SJSA1 (cell line): ENCODE measurements around the gene TTC38. TPM values are rescaled to one million over a fixed set of nuclear protein-coding genes. Genes with fewer than 3 reads are reported as not detected.
A peak's percentile ranks its signal among the peaks of the same experiment; 100 is the strongest.

ENCODE experiments used
- DNase-seq, 2 experiments: peaks; one replicate each; pipeline ENCODE4 v3.0.0-alpha.2; 2015 to 2020; ENCODE audit warnings: low spot score in 2 of 2, low read depth in 1 of 2
- H3K27ac ChIP-seq: fragments of 250-450 bp; sonication (Bioruptor Pico); 2 replicates; pipeline ENCODE4 v1.5.1; 2020; ENCODE audit warnings: mild to moderate bottlenecking, moderate library complexity
- H3K27me3 ChIP-seq: fragments of 250-450 bp; sonication (Bioruptor Pico); replicated peaks from 2 replicates; pipeline ENCODE4 v1.5.1; 2020; ENCODE audit warnings: mild to moderate bottlenecking, moderate library complexity
- H3K36me3 ChIP-seq: fragments of 250-450 bp; sonication (Bioruptor Pico); 2 replicates; pipeline ENCODE4 v1.5.1; 2020; ENCODE audit warnings: mild to moderate bottlenecking
- H3K4me1 ChIP-seq: fragments of 250-450 bp; sonication (Bioruptor Pico); replicated peaks from 2 replicates; pipeline ENCODE4 v1.6.1; 2021; ENCODE audit warnings: mild to moderate bottlenecking
- H3K4me3 ChIP-seq: fragments of 250-450 bp; sonication (Bioruptor Pico); 2 replicates; pipeline ENCODE4 v1.5.1; 2020; ENCODE audit warnings: mild to moderate bottlenecking
- H3K9me3 ChIP-seq: fragments of 250-450 bp; sonication (Bioruptor Pico); replicated peaks from 2 replicates; pipeline ENCODE4 v1.5.1; 2020; ENCODE audit warnings: mild to moderate bottlenecking
- total RNA-seq: library from RNA; depleted of rRNA; stranded (reverse); fragments of >200 nt; shearing (Covaris generic); gene quantifications from 2 replicates; pipeline ENCODE4 v1.2.3, GENCODE V29; 2014

TTC38 gene
- total RNA-seq, 1 experiment from 2014 or later: 58.1 TPM

GRCh38 chr22:46275455-46276122, 7.8 kb downstream of the TTC38 start:
- no peaks in the 10 kb centered on the region for H3K27me3 ChIP-seq
- no peaks in the 10 kb centered on the region for H3K4me1 ChIP-seq
- no peak for DNase-seq
- peaks cover 77% of the 10 kb centered on the region for H3K36me3 ChIP-seq
- H3K27ac ChIP-seq: no peak overlapping the region
- H3K4me3 ChIP-seq: no peak overlapping the region
- H3K9me3 ChIP-seq: no peaks in the 10 kb centered on the region

GRCh38 chr22:46276563-46276962, 8.8 kb downstream of the TTC38 start:
- Histone ChIP-seq H3K27me3 (no peaks in the 10 kb centered on the region), H3K9me3 (no peaks in the 10 kb centered on the region), H3K4me1 (no peaks in the 10 kb centered on the region), H3K4me3 (no peak overlapping the region), H3K27ac (no peak overlapping the region), H3K36me3 (peaks cover 84% of the 10 kb centered on the region)
- DNase-seq: no peak

GRCh38 chr22:46278656-46279645, 11.1 kb downstream of the TTC38 start:
- Histone ChIP-seq H3K36me3 (peaks cover 82% of the 10 kb centered on the region), H3K4me3 (no peak overlapping the region)

GRCh38 chr22:46280063-46280817, 12.4 kb downstream of the TTC38 start:
- no peaks in the 10 kb centered on the region for H3K4me1 ChIP-seq
- no peaks in the 10 kb centered on the region for H3K27me3 ChIP-seq
- no peak overlapping the region for H3K27ac ChIP-seq
- no peaks in the 10 kb centered on the region for H3K9me3 ChIP-seq
- H3K36me3 ChIP-seq: peaks cover 81% of the 10 kb centered on the region
- no peak overlapping the region for H3K4me3 ChIP-seq
- DNase-seq: no peak

More at GRCh38 chr22:46278656-46279645, 11.1 kb downstream of the TTC38 start:
- H3K4me1 ChIP-seq: no peaks in the 10 kb centered on the region
- no peak for DNase-seq
- no peak overlapping the region for H3K27ac ChIP-seq
- no peaks in the 10 kb centered on the region for H3K27me3 ChIP-seq
- H3K9me3 ChIP-seq: no peaks in the 10 kb centered on the region

- no peak for DNase-seq
- H3K27me3 ChIP-seq: no peaks in the 10 kb centered on the region
- H3K9me3 ChIP-seq: no peaks in the 10 kb centered on the region
- H3K4me3 ChIP-seq: no peak overlapping the region
- no peak overlapping the region for H3K27ac ChIP-seq
- H3K4me1 ChIP-seq: no peaks in the 10 kb centered on the region
- H3K36me3 ChIP-seq: peaks cover 77% of the 10 kb centered on the region
Observed at GRCh38 chr22:46280999-46281623, 13.3 kb downstream of the TTC38 start.

- H3K9me3 ChIP-seq: no peaks in the 10 kb centered on the region
- no peak overlapping the region for H3K27ac ChIP-seq
- no peak overlapping the region for H3K4me3 ChIP-seq
- DNase-seq: no peak
- H3K36me3 ChIP-seq: peaks cover 78% of the 10 kb centered on the region
- H3K4me1 ChIP-seq: no peaks in the 10 kb centered on the region
- no peaks in the 10 kb centered on the region for H3K27me3 ChIP-seq
Observed at GRCh38 chr22:46281866-46282678, 14.3 kb downstream of the TTC38 start.

- Histone ChIP-seq H3K4me1 (no peaks in the 10 kb centered on the region), H3K27ac (no peak overlapping the region), H3K36me3 (peaks cover 49% of the 10 kb centered on the region), H3K4me3 (no peak overlapping the region), H3K27me3 (no peaks in the 10 kb centered on the region), H3K9me3 (no peaks in the 10 kb centered on the region)
- DNase-seq: no peak
Observed at GRCh38 chr22:46286006-46286405, 18.2 kb downstream of the TTC38 start.

- Histone ChIP-seq H3K9me3 (no peaks in the 10 kb centered on the region), H3K36me3 (peaks cover 51% of the 10 kb centered on the region), H3K27me3 (no peaks in the 10 kb centered on the region), H3K4me3 (no peak overlapping the region), H3K4me1 (no peaks in the 10 kb centered on the region), H3K27ac (no peak overlapping the region)
- DNase-seq: no peak
Observed at GRCh38 chr22:46286941-46287872, 19.4 kb downstream of the TTC38 start.

GRCh38 chr22:46287873-46288751, 20.3 kb downstream of the TTC38 start:
- H3K4me3 ChIP-seq: no peak overlapping the region
- H3K27ac ChIP-seq: no peak overlapping the region
- H3K36me3 ChIP-seq: peaks cover 53% of the 10 kb centered on the region
- H3K4me1 ChIP-seq: no peaks in the 10 kb centered on the region
- H3K9me3 ChIP-seq: no peaks in the 10 kb centered on the region
- peak in 1 of 2 experiments; percentile 41 for DNase-seq
- no peaks in the 10 kb centered on the region for H3K27me3 ChIP-seq

- DNase-seq: no peak
- Histone ChIP-seq H3K27ac (no peak overlapping the region), H3K4me3 (no peak overlapping the region), H3K27me3 (no peaks in the 10 kb centered on the region), H3K9me3 (no peaks in the 10 kb centered on the region), H3K36me3 (peaks cover 51% of the 10 kb centered on the region), H3K4me1 (no peaks in the 10 kb centered on the region)
Observed at GRCh38 chr22:46288846-46289243, 21.0 kb downstream of the TTC38 start.

- no peaks in the 10 kb centered on the region for H3K4me1 ChIP-seq
- DNase-seq: no peak
- no peak overlapping the region for H3K4me3 ChIP-seq
- H3K27ac ChIP-seq: no peak overlapping the region
- H3K27me3 ChIP-seq: no peaks in the 10 kb centered on the region
- no peaks in the 10 kb centered on the region for H3K9me3 ChIP-seq
- H3K36me3 ChIP-seq: peaks cover 46% of the 10 kb centered on the region
Observed at GRCh38 chr22:46289244-46289891, 21.6 kb downstream of the TTC38 start.
